HCT116 (cell line): ENCODE data around the gene TCF19. TPM values are rescaled to one million over a fixed set of nuclear protein-coding genes. Genes with fewer than 3 reads are reported as not detected.

Experiments used
- ATAC-seq: fragments of 200-7000 bp; cut with Tn5 transposase; 2 replicates; pipeline ENCODE4 v1.9.1; 2020; ENCODE audit warnings: mild to moderate bottlenecking, moderate library complexity
- BruUV-seq: library from RNA; stranded (reverse); fragments of 400-500 nt; replicated peaks from 2 replicates; lab custom pipeline; 2021; lab: Mats Ljungman, UMichigan
- CTCF ChIA-PET: fragments of 300-600 bp; sonication (Branson Sonifier 250); formaldehyde crosslinking; loops from one replicate; lab custom pipeline; 2021; ENCODE audit warnings: antibody characterized with exemption; lab: Charles Lee
- POLR2A ChIA-PET: fragments of 300-600, 350-600 bp; sonication (Branson Sonifier 250); formaldehyde crosslinking; loops from one replicate; lab custom pipeline; 2021; ENCODE audit warnings: antibody characterized with exemption; lab: Charles Lee
- RAD21 ChIA-PET, 2 experiments: fragments of 300-600 bp; sonication (Branson Sonifier 250); formaldehyde crosslinking; loops; one replicate each; lab custom pipeline; 2023; ENCODE audit warnings: low total read pairs in 2 of 2; ENCODE audit not compliant: uncharacterized antibody in 2 of 2, unreplicated experiment in 2 of 2, low non-redundant PET in 1 of 2; lab: Charles Lee
- DNase-seq: peaks from one replicate; pipeline ENCODE4 v3.0.0-alpha.2; 2010; ENCODE audit warnings: low read depth, low spot score
- H2AFZ ChIP-seq: fragments of 200-600 bp; shearing (Covaris generic), sonication (generic); 2 replicates; pipeline ENCODE4 v1.6.1; 2017; ENCODE audit warnings: low read depth, mixed run types, mixed read lengths, antibody characterized with exemption, low read length; ENCODE audit not compliant: poor library complexity, severe bottlenecking
- H3K27ac ChIP-seq: 2 replicates; pipeline ENCODE4 v1.5.1; 2012; ENCODE audit warnings: low read depth, low read length
- H3K27me3 ChIP-seq: fragments of 200-600 bp; sonication (generic); 2 replicates; pipeline ENCODE4 v1.6.1; 2016; ENCODE audit warnings: mixed run types, low read length, mixed read lengths; ENCODE audit not compliant: insufficient read depth
- H3K36me3 ChIP-seq, 2 experiments: fragments of 200-500 bp in 1 of 2; fragments of 200-600 bp in 1 of 2; sonication (Bioruptor generic) in 1 of 2; sonication (generic) in 1 of 2; 2 replicates each; pipeline versions ENCODE4 v1.5.1 to v1.6.1; 2014 to 2016; ENCODE audit warnings: low read length in 2 of 2, inconsistent platforms in 1 of 2, mixed read lengths in 1 of 2, mixed run types in 1 of 2; ENCODE audit not compliant: insufficient read depth in 2 of 2, control insufficient read depth in 1 of 2
- H3K4me1 ChIP-seq, 2 experiments: fragments of 200-600 bp in 1 of 2; sonication (generic) in 1 of 2; 2 replicates each; pipeline versions ENCODE4 v1.5.1 to v1.6.1; 2012 to 2017; ENCODE audit warnings: low read length in 2 of 2, inconsistent platforms in 1 of 2, mild to moderate bottlenecking in 1 of 2, mixed read lengths in 1 of 2, mixed run types in 1 of 2, moderate library complexity in 1 of 2; ENCODE audit not compliant: insufficient read depth in 2 of 2, control insufficient read depth in 1 of 2
- H3K4me2 ChIP-seq: fragments of 200-600 bp; sonication (generic); 2 replicates; pipeline ENCODE4 v1.6.1; 2017; ENCODE audit warnings: mixed run types, low read length, mixed read lengths
- H3K4me3 ChIP-seq, 2 experiments: fragments of 200-600 bp in 1 of 2; sonication (generic) in 1 of 2; replicated peaks in 1 of 2; 2 replicates each; pipeline ENCODE4 v1.5.1; 2011 to 2016; ENCODE audit warnings: low read length in 2 of 2, control low read depth in 1 of 2, low read depth in 1 of 2, mild to moderate bottlenecking in 1 of 2, mixed read lengths in 1 of 2, mixed run types in 1 of 2
- H3K79me2 ChIP-seq: fragments of 200-600 bp; sonication (generic); 2 replicates; pipeline ENCODE4 v1.6.1; 2017; ENCODE audit warnings: mild to moderate bottlenecking, mixed run types, low read length, moderate library complexity, mixed read lengths; ENCODE audit not compliant: insufficient read depth
- H3K9ac ChIP-seq: fragments of 200-600 bp; sonication (generic); 2 replicates; pipeline ENCODE4 v1.6.1; 2016; ENCODE audit warnings: low read length, mixed read lengths
- H3K9me2 ChIP-seq: fragments of 200-600 bp; sonication (generic), shearing (Covaris generic); 2 replicates; pipeline ENCODE4 v1.6.1; 2017; ENCODE audit warnings: mixed run types, mild to moderate bottlenecking, moderate library complexity; ENCODE audit not compliant: insufficient read depth
- H3K9me3 ChIP-seq, 2 experiments: fragments of 200-500 bp in 1 of 2; fragments of 200-600 bp in 1 of 2; sonication (Bioruptor generic) in 1 of 2; sonication (generic) in 1 of 2; 2 replicates each; pipeline ENCODE4 v1.6.1; 2014 to 2017; ENCODE audit warnings: low read length in 2 of 2, mixed read lengths in 2 of 2, inconsistent platforms in 1 of 2, low read depth in 1 of 2, mild to moderate bottlenecking in 1 of 2, mixed run types in 1 of 2, moderate library complexity in 1 of 2; ENCODE audit not compliant: control insufficient read depth in 1 of 2, insufficient read depth in 1 of 2
- H4K20me1 ChIP-seq: fragments of 200-600 bp; sonication (generic), shearing (Covaris generic); 2 replicates; pipeline ENCODE4 v1.6.1; 2017; ENCODE audit warnings: mixed run types, mild to moderate bottlenecking, moderate library complexity; ENCODE audit not compliant: insufficient read depth
- EZH2 ChIP-seq: fragments of 200-600 bp; sonication (generic); IDR thresholded peaks from 2 replicates; pipeline ENCODE4 v1.6.1; 2017; ENCODE audit warnings: antibody characterized with exemption, mixed run types
- SRF ChIP-seq: IDR thresholded peaks from 2 replicates; pipeline ENCODE4 v1.6.1; 2012; ENCODE audit warnings: low read depth
- intact Hi-C: fragments of 100-400 bp; cut with micrococcal nuclease; formaldehyde crosslinking; loops from 2 replicates; pipeline ENCODE4 v1.10.0; 2022
- total RNA-seq: library from RNA; stranded (reverse); gene quantifications from one replicate; pipeline ENCODE4 v1.2.1, GENCODE V29; 2021; ENCODE audit not compliant: unreplicated experiment
- TF ChIP-seq, protein P1 (sequence below): IDR thresholded peaks from 2 replicates; pipeline ENCODE4 v1.6.1; 2012; ENCODE audit warnings: low read depth

Gene TCF19
- total RNA-seq, 1 experiment from 2014 or later: 15.4 TPM

DNA sequence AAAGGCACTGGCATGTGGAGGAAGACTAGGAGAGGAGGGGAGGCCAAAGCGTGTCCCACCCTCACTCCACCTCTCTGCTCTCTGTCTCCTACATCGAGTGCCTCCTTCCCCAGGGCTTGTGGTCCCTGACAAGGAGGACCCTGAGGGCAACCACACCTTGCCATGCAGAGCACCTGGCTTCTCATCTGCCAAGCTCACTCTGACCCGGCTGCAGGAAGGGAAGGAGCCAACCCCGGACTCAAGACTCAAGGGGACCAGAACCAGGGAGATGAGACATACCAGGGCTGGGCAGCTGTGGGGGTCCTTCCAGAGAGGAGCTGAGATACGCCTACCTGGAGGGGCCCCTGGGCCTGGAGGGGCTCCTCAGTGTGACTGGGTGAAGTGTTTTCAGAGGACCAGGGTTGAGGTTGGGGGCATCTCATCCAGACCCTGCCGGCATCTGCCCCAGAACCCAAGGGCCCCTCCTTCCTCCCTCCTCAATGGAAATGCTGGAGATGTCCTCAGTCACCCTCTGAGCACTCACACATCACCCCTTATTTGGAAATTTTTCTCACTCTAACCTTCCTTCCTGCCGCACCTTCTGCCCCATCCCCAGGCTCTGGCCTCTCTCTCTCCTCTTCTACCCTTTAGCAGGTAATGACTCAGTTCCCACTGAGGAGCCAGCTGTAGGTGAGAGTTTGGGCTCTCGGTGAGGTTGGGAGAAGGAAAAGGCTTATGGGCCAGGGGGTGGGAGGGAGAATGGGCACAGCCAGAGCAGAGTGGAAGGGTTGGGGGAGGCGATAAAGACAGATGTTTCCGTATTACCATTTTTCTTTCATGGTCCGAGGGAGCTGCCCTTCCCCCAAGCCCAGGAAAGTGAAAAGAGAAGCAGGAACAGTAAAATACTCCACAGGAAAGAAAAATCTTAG lies 44.1 kb downstream of the TCF19 start:
- ChIA-PET POLR2A (interaction anchor here (0.7 to 1.2 kb wide), 3 partner anchors 118 to 260 kb away, joined by 3 to 4 read pairs (median 3); no protein-coding TSS in a partner anchor), RAD21 (interaction anchor here in 1 of 2 experiments (1.3 kb wide), 1 partner anchor 164 kb away, joined by 5 read pairs; no protein-coding TSS in a partner anchor), CTCF (interaction anchor here (1.9 kb wide), 1 partner anchor 164 kb away, joined by 11 read pairs; no protein-coding TSS in a partner anchor)
- Histone ChIP-seq H3K9me3 (no peaks in the 10 kb centered on the region), H4K20me1 (no peaks in the 10 kb centered on the region), H3K36me3 (no peaks in the 10 kb centered on the region), H3K4me2 (peak overlapping the region; percentile 64), H3K4me1 (peaks cover 23 to 45% of the 10 kb centered on the region in 2 experiments), H3K9ac (peak overlapping the region; percentile 36), H2AFZ (no peak overlapping the region), H3K4me3 (0 out of 4 replicates have a peak overlapping the region, but pooled peaks of 1 of the 2 experiments have one; percentile 34), H3K27me3 (no peaks in the 10 kb centered on the region), H3K27ac (peak overlapping the region; percentile 56), H3K9me2 (no peaks in the 10 kb centered on the region), H3K79me2 (peaks cover 17% of the 10 kb centered on the region)
- no TSS peak for BruUV-seq
- DNase-seq (no peak), ATAC-seq (no peak; the same call in 1 of the 2 replicates)
- TF ChIP-seq EZH2 (no peak), SRF (peak; percentile 76)
- TF ChIP-seq, protein P1, sequence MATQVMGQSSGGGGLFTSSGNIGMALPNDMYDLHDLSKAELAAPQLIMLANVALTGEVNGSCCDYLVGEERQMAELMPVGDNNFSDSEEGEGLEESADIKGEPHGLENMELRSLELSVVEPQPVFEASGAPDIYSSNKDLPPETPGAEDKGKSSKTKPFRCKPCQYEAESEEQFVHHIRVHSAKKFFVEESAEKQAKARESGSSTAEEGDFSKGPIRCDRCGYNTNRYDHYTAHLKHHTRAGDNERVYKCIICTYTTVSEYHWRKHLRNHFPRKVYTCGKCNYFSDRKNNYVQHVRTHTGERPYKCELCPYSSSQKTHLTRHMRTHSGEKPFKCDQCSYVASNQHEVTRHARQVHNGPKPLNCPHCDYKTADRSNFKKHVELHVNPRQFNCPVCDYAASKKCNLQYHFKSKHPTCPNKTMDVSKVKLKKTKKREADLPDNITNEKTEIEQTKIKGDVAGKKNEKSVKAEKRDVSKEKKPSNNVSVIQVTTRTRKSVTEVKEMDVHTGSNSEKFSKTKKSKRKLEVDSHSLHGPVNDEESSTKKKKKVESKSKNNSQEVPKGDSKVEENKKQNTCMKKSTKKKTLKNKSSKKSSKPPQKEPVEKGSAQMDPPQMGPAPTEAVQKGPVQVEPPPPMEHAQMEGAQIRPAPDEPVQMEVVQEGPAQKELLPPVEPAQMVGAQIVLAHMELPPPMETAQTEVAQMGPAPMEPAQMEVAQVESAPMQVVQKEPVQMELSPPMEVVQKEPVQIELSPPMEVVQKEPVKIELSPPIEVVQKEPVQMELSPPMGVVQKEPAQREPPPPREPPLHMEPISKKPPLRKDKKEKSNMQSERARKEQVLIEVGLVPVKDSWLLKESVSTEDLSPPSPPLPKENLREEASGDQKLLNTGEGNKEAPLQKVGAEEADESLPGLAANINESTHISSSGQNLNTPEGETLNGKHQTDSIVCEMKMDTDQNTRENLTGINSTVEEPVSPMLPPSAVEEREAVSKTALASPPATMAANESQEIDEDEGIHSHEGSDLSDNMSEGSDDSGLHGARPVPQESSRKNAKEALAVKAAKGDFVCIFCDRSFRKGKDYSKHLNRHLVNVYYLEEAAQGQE: no peak
- intact Hi-C loops: loop anchor here (5.0 kb wide), 1 partner anchor 395 kb away; no protein-coding TSS in a partner anchor
